Thoracic aorta (tissue), 2 donors: ENCODE measurements around the gene TMA7. TPM values are rescaled to one million over a fixed set of nuclear protein-coding genes. Genes with fewer than 3 reads are reported as not detected.

Experiments used
- ATAC-seq: fragments of 150-250 bp; one replicate; pipeline ENCODE4 v1.8.0; 2017; ENCODE audit warnings: low read depth; ENCODE audit not compliant: insufficient number of reproducible peaks, low FRiP score
- DNase-seq: peaks from one replicate; pipeline ENCODE4 v3.0.0-alpha.2; 2020; ENCODE audit warnings: low spot score
- H3K27ac ChIP-seq, 2 donors: fragments of 200-600 bp; sonication (generic); 1 replicate in 1 of 2; 2 replicates in 1 of 2; pipeline ENCODE4 v1.5.1; 2016; ENCODE audit warnings: mild to moderate bottlenecking in 2 of 2, moderate library complexity in 2 of 2
- H3K27me3 ChIP-seq: fragments of 200-600 bp; sonication (generic); replicated peaks from 2 replicates; pipeline ENCODE4 v1.6.0; 2016; ENCODE audit warnings: mild to moderate bottlenecking; ENCODE audit not compliant: insufficient read depth
- H3K36me3 ChIP-seq: fragments of 200-600 bp; sonication (generic); one replicate; pipeline ENCODE4 v1.5.1; 2016
- H3K4me1 ChIP-seq, 2 donors: fragments of 200-600 bp; sonication (generic); 1 replicate in 1 of 2; 2 replicates in 1 of 2; pipeline versions ENCODE4 v1.5.1 to v1.6.0; 2016; ENCODE audit warnings: low read depth in 2 of 2, mild to moderate bottlenecking in 1 of 2; ENCODE audit not compliant: control insufficient read depth in 1 of 2
- H3K4me3 ChIP-seq: fragments of 200-600 bp; sonication (generic); 2 replicates; pipeline ENCODE4 v1.5.1; 2016; ENCODE audit warnings: mild to moderate bottlenecking
- H3K9me3 ChIP-seq: fragments of 200-600 bp; sonication (generic); 2 replicates; pipeline ENCODE4 v1.5.1; 2016
- total RNA-seq, 2 donors: library from RNA; depleted of rRNA; stranded (reverse); fragments of >200 nt; gene quantifications; one replicate each; pipeline versions ENCODE4 v1.1.0 to v1.2.3, GENCODE V29; 2016
- TF ChIP-seq, protein P1 (sequence below): fragments of 200-600 bp; sonication (generic); IDR thresholded peaks from one replicate; pipeline ENCODE4 v1.5.1; 2019; ENCODE audit warnings: antibody characterized with exemption

TMA7 gene
- total RNA-seq, 2 donors from 2014 or later: 112 to 164 TPM

DNA sequence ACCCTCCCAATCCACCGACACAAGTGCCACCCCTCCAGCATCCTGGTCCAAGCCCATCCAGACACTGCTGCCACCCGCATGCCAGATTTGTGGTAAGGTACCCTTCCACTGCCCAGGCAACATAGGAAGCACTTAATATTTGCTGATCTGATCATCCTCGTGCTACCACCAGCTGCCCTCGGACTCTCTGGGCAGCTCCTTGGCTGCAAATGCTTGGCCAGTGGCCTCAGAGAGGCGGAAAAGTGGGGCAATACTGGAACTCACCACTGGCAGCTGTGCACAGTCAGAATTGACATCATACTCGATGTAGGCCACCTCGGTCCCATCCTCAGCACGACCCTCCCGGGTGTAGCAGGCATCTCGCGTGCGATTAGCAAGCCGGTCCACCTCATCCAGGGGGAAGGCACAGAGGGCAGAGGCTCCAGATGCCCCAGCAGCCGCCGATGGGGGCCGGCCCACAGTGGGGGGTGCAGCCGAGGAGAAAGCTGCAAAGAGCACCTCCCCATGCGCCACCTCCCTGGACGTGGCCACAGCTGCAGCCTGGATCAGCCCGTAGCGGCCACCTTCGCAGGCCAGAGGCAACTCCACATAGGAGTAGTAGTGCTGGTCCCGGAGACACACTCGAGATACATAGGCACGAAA is 16.7 kb upstream of the TMA7 start:
- H3K4me1 ChIP-seq: peaks cover 34 to 69% of the 10 kb centered on the region in 2 donors
- H3K27me3 ChIP-seq: no peaks in the 10 kb centered on the region
- H3K4me3 ChIP-seq: no peak overlapping the region
- TF ChIP-seq, protein P1, sequence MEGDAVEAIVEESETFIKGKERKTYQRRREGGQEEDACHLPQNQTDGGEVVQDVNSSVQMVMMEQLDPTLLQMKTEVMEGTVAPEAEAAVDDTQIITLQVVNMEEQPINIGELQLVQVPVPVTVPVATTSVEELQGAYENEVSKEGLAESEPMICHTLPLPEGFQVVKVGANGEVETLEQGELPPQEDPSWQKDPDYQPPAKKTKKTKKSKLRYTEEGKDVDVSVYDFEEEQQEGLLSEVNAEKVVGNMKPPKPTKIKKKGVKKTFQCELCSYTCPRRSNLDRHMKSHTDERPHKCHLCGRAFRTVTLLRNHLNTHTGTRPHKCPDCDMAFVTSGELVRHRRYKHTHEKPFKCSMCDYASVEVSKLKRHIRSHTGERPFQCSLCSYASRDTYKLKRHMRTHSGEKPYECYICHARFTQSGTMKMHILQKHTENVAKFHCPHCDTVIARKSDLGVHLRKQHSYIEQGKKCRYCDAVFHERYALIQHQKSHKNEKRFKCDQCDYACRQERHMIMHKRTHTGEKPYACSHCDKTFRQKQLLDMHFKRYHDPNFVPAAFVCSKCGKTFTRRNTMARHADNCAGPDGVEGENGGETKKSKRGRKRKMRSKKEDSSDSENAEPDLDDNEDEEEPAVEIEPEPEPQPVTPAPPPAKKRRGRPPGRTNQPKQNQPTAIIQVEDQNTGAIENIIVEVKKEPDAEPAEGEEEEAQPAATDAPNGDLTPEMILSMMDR: no peak
- ATAC-seq: no peak
- H3K27ac ChIP-seq: peak overlapping the region in 1 of 2 donors; percentile 15
- no peaks in the 10 kb centered on the region for H3K9me3 ChIP-seq
- peaks cover 36% of the 10 kb centered on the region for H3K36me3 ChIP-seq
- DNase-seq: no peak

DNA sequence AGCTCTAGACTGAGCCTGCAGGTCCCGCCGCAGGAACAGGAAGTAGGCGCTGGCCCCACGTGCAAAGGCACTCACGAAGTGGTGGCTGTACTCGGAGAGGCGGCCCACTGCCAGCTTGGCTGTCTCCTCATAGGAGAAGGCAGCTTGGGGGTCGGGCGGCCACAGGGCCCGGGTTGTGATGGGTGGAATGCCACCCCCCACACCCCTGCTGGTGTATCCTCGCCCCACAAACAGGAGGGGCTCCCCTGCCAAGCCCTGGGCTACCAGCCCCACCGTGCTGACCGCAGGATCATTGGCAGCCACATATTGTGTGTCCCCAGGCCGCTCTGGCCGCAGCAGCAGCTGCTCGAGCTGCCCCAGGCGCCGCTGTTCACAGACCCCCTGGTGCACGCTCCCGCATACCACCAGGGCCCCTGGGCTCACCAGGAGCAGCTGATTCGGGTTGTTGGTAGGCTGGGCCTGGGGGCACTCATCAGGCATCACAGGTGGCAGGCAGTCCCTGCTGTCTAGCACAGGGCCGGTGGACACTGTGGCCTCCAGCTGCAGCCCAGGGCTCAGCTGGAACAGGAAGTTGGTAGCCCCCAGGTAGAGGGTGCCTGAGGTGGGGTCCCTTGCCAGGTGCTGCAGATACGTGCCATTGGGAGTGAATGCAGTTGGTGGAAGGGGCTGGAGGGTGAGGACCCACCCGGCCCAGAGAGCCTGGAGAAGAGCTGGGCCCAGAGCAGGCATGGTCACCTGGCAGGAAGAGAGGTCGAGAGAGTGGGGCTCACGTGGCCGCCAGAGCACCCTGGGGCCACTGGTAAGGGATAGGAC is 16.0 kb upstream of the TMA7 start:
- ATAC-seq (no peak), DNase-seq (no peak)
- Histone ChIP-seq H3K4me1 (peaks cover 35 to 69% of the 10 kb centered on the region in 2 donors), H3K4me3 (no peak overlapping the region), H3K36me3 (peaks cover 28% of the 10 kb centered on the region), H3K9me3 (no peaks in the 10 kb centered on the region), H3K27ac (peak overlapping the region in 1 of 2 donors; percentile 15), H3K27me3 (no peaks in the 10 kb centered on the region)
- TF ChIP-seq, protein P1: no peak

DNA sequence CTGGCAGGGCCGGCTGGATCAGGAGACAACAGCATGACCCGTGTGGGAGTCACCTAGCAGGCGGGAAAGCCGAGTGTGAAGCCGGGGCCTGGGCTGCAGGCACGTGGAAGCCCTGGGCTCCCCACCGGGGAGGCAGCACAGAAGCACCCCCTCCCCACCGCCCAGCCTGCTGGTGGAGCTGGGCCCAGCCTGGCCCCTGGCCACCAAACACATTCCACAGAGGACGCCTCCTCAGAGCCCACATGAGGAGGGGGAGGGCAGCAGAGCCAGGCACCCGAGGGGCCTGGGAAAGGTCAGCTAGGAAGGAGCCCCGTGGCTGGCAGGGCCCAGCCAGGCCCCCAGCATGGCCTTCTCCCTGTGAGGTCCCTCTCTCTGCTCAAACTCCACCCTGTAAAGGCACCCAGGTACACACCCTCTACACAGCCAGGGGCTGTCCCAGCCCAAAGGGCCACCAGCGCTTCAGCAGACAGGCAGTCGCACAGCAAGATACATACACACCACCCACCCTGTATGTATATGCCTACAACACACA is 14.7 kb upstream of the TMA7 start:
- TF ChIP-seq, protein P1: no peak
- H3K36me3 ChIP-seq: peaks cover 19% of the 10 kb centered on the region
- no peak for ATAC-seq
- peaks cover 37 to 76% of the 10 kb centered on the region in 2 donors for H3K4me1 ChIP-seq
- H3K9me3 ChIP-seq: no peaks in the 10 kb centered on the region
- DNase-seq: no peak
- no peaks in the 10 kb centered on the region for H3K27me3 ChIP-seq
- H3K4me3 ChIP-seq: peak overlapping the region; percentile 88
- H3K27ac ChIP-seq: peak overlapping the region; percentile 93 to 96

DNA sequence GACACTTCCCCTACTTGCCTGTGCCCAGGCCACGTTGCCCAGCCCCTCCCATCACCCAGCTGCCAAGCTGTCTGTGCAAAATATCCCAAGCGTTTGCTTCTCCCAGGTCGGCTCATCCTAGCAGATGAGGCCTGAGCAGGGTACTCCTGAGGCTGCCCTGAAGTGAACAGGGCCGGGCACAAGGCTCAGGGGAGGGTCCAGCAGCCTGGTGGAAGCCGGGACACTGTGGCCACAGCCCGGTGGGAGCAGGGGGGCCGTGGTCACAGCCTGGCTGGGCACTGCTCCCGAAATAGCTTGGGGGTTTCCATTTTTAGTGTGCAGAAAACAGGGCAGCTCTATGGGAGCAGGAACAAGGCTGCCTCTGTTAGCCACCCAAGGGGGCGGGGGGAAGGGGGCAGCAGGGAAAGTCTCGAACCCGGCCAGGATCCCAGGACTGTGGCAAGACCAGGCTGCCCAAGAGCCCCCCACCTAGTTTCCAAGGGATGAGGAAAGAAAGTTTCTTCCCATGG is 13.6 kb upstream of the TMA7 start:
- no peak for ATAC-seq
- peak overlapping the region; percentile 93 to 96 for H3K27ac ChIP-seq
- H3K4me3 ChIP-seq: peak overlapping the region; percentile 88

More for the DNA sequence above, 13.6 kb upstream of the TMA7 start:
- no peaks in the 10 kb centered on the region for H3K27me3 ChIP-seq
- DNase-seq: no peak
- peaks cover 8% of the 10 kb centered on the region for H3K36me3 ChIP-seq
- TF ChIP-seq, protein P1: no peak
- H3K9me3 ChIP-seq: no peaks in the 10 kb centered on the region
- peaks cover 40 to 81% of the 10 kb centered on the region in 2 donors for H3K4me1 ChIP-seq
